ENCODE results near the gene HEG1.

DNA sequence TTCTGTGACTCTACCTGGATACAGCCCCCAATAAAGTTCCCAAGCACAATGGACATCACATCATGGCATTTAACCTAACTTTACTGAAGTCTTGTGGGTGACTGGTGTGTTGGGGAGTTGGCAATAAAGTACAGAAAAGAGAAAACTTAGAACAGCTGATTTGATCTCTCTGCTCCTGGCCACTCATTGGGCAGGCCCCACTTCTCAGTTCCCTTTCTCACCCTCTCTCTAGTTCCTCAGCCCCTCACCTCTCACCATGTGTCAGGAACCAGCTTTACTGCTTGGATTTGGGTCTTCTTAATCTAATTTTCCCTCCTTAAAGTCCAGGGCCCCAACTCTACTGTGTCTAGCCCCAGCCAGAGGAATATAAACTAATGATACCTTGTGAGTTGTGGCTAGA, 120.5 kb downstream of the HEG1 start:
- TF ChIP-seq CTCF (IDR thresholded peaks at IDR 0.05) = no peak
- no peak for TF ChIP-seq POLR2A (IDR thresholded peaks at IDR 0.05)

All from lower leg skin (tissue), 3 donors.